DMS53 treated with DMSO at 0.1 percent for 48 hours (cell line): ENCODE data around the gene BARX1.

ENCODE experiments used
- DNase-seq: peaks from one replicate; lab custom pipeline; 2025; ENCODE audit not compliant: unreplicated experiment; lab: John Stamatoyannopoulos, UW

BARX1 gene

GRCh38 chr9:93929231-93929630, 25.9 kb downstream of the BARX1 start:
- no peak for DNase-seq

GRCh38 chr9:93922535-93922934, 32.6 kb downstream of the BARX1 start:
- no peak for DNase-seq

GRCh38 chr9:93920131-93920800, 34.9 kb downstream of the BARX1 start:
- DNase-seq: no peak

DNA sequence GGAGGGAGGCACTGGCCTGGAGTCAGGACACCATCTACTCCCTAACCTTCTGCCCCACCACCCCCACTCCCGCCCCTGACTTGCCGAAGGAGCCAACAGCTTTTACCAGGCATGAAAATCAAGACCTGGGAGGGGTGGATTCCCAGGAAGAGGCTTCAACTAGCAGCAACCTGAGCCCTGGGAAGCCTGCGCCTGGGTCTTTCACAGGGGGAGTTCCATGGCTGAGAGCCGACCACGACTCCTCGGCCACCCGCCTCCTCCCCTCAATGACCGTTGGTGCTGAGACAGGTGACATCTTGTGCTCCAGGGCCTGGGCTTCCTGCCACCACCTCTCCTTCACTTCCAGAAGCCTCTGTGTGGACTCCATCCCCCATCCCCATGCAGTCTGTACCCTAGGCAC, 37.1 kb downstream of the BARX1 start:
- DNase-seq: no peak

- no peak for DNase-seq
Observed at GRCh38 chr9:93917121-93917853, 37.9 kb downstream of the BARX1 start.

DNA sequence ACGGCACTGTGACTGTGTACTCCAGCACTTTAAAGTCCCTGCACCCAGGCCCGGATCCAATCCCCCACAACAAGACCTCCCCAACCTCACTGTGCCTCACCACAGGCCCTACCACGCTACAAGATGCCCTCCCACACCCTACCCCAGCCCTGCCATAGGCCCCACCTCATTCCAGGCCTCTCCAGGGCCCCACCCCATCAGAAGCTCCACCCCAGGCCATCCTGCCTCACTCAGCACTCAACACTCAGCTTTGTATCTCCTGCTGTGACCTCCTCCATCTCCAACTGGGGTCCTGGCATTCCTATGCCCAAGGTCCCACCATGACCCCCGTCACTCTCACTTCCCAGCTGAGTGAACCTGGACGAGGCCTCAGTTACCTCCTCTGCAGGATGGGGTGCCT, 38.8 kb downstream of the BARX1 start:
- no peak for DNase-seq

- no peak for DNase-seq
Observed at GRCh38 chr9:93911801-93912554, 43.2 kb downstream of the BARX1 start.

GRCh38 chr9:93911136-93911745, 43.9 kb downstream of the BARX1 start:
- DNase-seq: no peak

DNA sequence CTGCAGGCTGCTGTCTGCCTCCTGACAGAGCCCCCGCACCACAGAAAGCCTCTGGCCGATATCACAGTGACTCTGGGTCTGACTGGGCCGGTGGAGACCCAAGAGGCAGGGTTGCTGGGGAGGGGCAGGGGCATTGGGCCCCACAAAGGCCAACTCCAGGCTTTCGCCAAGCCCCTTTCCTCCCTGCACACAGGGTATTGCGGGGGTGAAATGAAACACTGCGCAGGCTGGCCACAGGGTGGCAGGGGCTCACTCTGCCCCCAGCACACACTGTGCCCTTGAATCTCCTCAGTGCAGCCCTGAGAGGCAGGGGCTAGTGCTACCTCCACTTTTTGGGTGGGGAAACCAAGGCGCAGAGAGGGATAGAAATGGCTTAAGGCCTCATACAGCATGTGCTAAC, 44.6 kb downstream of the BARX1 start:
- DNase-seq: no peak

- no peak for DNase-seq
Observed at GRCh38 chr9:93910196-93910595, 45.0 kb downstream of the BARX1 start.

DNA sequence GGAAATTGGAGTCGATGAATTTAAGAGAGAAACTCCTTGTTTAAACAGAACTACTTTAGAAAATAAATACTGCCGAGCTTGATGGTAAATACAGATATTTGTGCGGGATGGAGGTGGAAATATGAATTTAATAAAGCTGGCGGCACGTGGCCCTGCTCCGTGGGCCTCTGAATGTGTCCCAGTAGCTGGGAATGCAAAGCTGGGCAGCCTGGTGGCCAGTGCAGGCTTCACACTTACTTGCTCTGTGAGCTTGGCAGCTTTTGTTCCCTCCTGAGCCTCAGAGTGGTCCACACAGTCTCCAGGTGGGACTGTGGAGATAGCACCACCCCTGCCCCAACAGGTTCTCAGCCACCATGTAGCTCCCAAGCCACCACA, 45.9 kb downstream of the BARX1 start:
- no peak for DNase-seq

DNA sequence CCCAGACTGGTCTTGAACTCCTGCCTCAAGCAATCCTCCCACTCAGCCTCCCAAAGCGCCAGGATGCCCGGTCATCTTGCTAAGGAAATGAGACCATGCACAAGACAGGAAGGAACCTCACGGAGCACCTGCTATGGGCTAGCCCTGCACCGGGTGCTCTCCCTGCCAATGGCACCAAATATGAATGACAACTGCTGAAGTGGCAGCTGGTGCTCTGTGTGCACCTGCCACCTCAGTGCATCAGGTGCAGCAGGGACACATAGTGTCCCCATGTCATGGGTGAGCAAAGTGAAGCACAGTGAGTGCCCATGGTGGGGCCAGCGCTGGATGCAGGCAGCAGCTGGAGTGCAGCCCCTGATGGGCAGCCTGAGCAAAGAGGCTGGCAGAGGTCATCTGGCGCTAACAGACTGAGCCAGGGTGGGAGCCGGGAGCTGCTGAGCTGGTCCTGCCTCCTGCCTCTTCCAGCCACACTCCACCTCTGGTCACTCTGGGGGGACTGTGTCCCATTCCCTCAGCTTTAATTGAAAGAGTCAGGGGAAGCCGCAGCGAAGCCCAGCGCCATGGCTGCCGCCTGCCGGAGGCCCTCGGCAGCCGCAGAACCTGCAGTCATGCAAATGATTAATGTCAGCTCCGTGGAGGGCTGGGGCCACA, 46.4 kb downstream of the BARX1 start:
- DNase-seq: peak; percentile 89

- no peak for DNase-seq
Observed at GRCh38 chr9:93907551-93908199, 47.5 kb downstream of the BARX1 start.

DNA sequence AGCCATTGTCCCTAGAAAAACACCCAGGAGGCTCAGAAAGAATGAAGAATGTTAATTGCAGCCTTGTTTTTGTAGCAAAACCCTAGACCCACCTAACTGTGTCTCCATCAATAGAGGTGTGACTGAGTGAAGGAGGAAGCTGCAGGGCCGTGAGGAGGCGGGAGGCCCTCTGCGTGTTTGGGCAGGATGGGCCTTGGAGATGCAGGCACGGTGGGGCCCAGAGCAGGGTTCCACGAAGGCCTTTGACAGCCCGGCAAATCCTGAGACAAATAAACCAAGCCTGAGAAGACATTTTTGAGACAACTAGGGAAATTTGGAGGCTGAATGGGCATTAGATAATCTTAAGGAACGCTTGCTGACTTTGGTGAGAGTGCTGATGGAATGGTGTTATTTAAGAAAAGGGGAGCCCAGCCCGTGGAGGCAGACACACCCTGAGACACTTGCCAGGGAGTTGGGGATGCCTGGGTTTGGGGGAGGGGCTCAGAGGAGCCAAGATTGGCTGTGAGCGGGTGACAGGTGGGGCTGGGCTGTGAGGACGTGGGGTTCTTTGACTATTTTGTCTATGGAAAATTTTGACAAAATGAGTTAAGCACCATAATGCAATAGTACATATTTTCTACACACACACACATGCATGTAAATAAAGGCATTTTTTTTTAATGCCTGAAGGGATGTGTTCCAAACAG, 48.8 kb downstream of the BARX1 start:
- DNase-seq: no peak

GRCh38 chr9:93905473-93906133, 49.6 kb downstream of the BARX1 start:
- DNase-seq: no peak

- no peak for DNase-seq
Observed at GRCh38 chr9:93904649-93905472, 50.3 kb downstream of the BARX1 start.

DNA sequence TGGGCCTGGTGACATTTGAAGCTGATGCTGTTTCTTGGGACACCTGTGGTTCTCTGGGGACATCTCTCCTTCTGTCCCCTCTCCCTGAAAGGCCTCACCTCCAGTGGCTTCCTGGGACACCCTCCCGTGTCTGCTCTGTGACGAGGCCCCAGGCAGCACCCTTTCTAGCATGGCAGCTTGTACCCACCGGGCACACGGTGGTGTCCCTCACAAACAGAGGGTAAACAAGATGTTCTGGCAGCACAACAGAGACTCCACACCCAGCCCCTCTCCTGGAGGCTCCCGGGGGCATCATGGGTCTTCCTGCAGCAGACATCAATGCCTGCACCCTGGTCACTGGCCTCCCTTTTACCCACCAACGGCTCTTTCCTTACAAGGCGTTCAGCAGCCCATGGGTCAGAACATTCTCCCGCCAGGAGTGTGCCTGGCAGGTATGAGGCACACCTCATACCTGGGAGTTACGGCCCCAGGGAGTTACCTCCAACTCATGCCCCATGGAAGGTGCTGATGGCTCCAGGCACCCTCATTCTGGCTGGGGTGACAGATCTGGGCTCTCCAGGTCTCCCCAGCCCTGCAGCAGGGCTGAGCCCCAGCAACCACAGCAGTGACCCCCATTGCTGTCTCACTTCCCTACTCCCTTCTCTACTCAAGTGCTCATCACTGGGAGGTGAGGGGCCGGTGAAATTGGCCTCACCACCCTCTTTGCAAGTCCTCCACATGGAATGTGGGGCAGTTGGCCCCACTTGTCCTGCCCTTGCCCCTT, 51.1 kb downstream of the BARX1 start:
- no peak for DNase-seq
